ENCODE data around the gene LSAMP. TPM values are rescaled to one million over a fixed set of nuclear protein-coding genes. Genes with fewer than 3 reads are reported as not detected.

LSAMP gene
- total RNA-seq, 4 donors from 2014 or later, result 1.1 to 3.5 (median 2.0) TPM

- TF ChIP-seq CTCF (IDR thresholded peaks at IDR 0.05) (no peak), POLR2A (IDR thresholded peaks at IDR 0.05) (no peak)
- intact Hi-C loops (cut with DNase I; ENCODE audit: low total_unique reads), result no loop called here
- H3K4me3 ChIP-seq (ENCODE audit: low read depth, poor library complexity, severe bottlenecking), result no peak overlapping the region
- WGBS, 2 donors, result 56 to 79% methylated on average over 1 of the region's 1 CpG
- DNase-seq (ENCODE audit: low spot score in 2 of 2), result no peak
These were observed 8.5 kb upstream of the LSAMP start for GRCh38 chr3:116453666-116454346.

GRCh38 chr3:116449546-116450350 lies 4.5 kb upstream of the LSAMP start:
- intact Hi-C loops (cut with DNase I; ENCODE audit: low total_unique reads), result no loop called here
- H3K4me3 ChIP-seq (ENCODE audit: low read depth, poor library complexity, severe bottlenecking), result no peak overlapping the region
- no peak for DNase-seq (ENCODE audit: low spot score in 2 of 2)
- WGBS, 2 donors, result 45 to 60% methylated on average over 3 of the region's 3 CpGs
- no peak for TF ChIP-seq POLR2A (IDR thresholded peaks at IDR 0.05)
- TF ChIP-seq CTCF (IDR thresholded peaks at IDR 0.05), result no peak

GRCh38 chr3:116445990-116446389 lies 703 bp upstream of the LSAMP start:
- intact Hi-C loops (cut with DNase I; ENCODE audit: low total_unique reads), result no loop called here
- H3K4me3 ChIP-seq (ENCODE audit: low read depth, poor library complexity, severe bottlenecking), result no peak overlapping the region
- WGBS, 2 donors, result 37 to 50% methylated on average over 2 of the region's 2 CpGs
- TF ChIP-seq POLR2A (IDR thresholded peaks at IDR 0.05) (no peak), CTCF (IDR thresholded peaks at IDR 0.05) (no peak)
- DNase-seq (ENCODE audit: low spot score in 2 of 2), result no peak

- TF ChIP-seq CTCF (IDR thresholded peaks at IDR 0.05), result no peak
- TF ChIP-seq POLR2A (IDR thresholded peaks at IDR 0.05), result no peak
- intact Hi-C loops (cut with DNase I; ENCODE audit: low total_unique reads), result no loop called here
- no peak for DNase-seq (ENCODE audit: low spot score in 2 of 2)
- H3K4me3 ChIP-seq (ENCODE audit: low read depth, poor library complexity, severe bottlenecking), result no peak overlapping the region
- 2 to 3% methylated on average over 24 to 26 of the region's 26 CpGs for WGBS, 2 donors
These were observed 422 bp downstream of the LSAMP start for GRCh38 chr3:116444819-116445310.

GRCh38 chr3:116444115-116444747 lies 1.1 kb downstream of the LSAMP start:
- H3K4me3 ChIP-seq (ENCODE audit: low read depth, poor library complexity, severe bottlenecking), result no peak overlapping the region
- TF ChIP-seq CTCF (IDR thresholded peaks at IDR 0.05) (no peak), POLR2A (IDR thresholded peaks at IDR 0.05) (no peak)
- WGBS, 2 donors, result 7 to 15% methylated on average over 2 of the region's 2 CpGs
- DNase-seq (ENCODE audit: low spot score in 2 of 2), result no peak
- intact Hi-C loops (cut with DNase I; ENCODE audit: low total_unique reads), result no loop called here

All from lower leg skin (tissue), 4 donors.